Measurements from ENCODE around the gene FLT4.

- TF ChIP-seq EZH2 (IDR thresholded peaks at IDR 0.05; ENCODE audit: low read depth, unreplicated experiment) (no peak), CTCF (conservative IDR thresholded peaks at IDR 0.05; ENCODE audit: low read depth in 2 of 2) (no peak), POLR2AphosphoS5 (IDR thresholded peaks at IDR 0.05; ENCODE audit: low read depth) (no peak), STAT1 (IDR thresholded peaks at IDR 0.05; ENCODE audit: unreplicated experiment) (no peak), CREB1 (CRISPR knock-in tag; IDR thresholded peaks at IDR 0.05; ENCODE audit: low read depth) (no peak), EZH2phosphoT487 (IDR thresholded peaks at IDR 0.05; ENCODE audit: unreplicated experiment) (no peak), JUNB (IDR thresholded peaks at IDR 0.05; ENCODE audit: unreplicated experiment) (no peak)
Observed at GRCh38 chr5:180626661-180627385, 22.6 kb downstream of the FLT4 start.
